GM19238 (cell line): Measurements from ENCODE around the gene CCDC97.

Experiments
- DNase-seq: peaks from one replicate; pipeline ENCODE4 v3.0.0; 2011; ENCODE audit warnings: low spot score; ENCODE audit not compliant: insufficient read length

CCDC97 gene

DNA sequence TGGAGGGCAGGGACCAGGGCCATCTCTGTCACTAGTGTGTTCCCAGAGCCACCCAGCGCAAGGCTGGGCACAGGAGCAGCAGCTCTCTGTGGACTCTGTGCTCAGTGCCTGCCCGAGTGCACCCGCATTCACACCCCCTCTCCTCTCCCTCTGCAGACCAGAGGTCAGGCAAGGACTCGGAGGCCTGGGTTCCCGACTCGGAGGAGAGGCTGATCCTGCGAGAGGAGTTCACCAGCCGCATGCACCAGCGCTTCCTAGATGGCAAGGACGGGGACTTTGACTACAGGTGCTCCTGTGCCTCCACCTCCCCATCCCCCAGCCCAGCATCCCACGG lies 10.2 kb downstream of the CCDC97 start:
- DNase-seq: no peak

DNA sequence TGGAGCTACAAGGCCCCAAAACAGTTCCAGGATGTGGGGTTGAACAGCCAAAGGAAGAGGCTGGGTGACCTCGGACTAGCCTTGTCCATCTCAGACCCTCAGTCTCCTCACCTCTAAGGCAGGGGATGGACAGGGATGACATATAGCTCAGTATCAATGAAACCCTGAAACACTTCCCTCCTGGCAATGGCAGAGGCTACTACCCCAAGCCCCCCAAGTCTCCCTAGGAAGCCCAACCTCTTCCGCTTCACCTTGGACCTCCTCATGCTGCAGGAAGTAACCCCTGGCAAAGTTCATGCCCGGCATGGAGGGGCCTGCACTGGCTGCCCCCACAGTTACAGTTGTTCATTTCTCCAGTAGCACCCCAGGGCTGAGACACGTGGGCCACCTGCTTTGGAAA lies 10.6 kb downstream of the CCDC97 start:
- no peak for DNase-seq

DNA sequence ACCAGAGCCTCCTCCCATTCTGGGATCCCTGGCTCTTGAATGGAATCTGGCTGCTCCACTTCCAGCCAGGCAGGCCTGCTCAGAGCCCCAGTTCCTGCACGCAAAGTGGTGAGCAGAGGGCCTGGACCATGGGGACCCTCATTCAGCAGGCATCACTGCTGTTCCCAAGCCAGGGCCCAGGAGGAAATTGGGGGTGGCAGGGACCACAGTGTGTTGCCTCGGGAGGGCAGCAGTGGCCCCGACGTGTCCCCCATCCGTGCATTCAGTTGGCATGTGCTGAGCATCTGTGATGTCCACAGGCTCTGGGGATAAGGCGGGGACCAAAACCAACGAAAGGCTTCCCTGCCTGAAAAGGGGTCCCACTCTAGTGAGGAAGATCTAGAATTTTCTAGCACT lies 11.2 kb downstream of the CCDC97 start:
- no peak for DNase-seq

DNA sequence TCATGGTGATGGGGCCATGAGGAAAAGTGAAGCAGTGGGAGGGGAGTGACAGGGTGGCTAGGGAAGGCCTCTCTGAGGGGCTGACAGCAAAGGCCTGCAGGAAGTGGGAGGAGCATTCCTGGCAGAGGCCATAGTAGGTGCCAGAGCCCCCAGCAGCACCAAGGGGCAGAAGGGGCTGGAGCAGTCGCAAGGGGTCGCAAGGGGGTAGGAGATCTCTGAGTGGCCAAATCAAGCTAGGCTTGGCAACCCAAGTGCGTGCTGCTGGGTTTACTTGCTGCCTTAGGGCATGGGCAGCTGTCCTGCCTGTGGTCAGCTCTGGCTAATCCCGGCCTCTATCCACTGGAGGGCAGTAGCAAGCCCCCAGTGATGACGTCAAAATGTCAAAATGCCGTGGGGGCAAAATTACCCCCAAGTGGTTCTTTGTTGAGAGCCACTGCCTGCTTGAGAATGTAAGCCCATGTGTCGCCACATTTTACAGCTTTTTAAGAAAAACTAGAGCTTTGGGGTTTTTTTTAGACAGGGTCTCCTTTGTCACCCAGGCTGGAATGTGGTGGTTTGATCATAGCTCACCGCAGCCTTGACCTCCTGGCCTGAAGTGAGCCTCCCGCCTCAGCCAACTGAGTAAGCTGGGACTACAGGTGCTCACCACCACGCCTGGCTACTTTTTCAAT lies 11.8 kb downstream of the CCDC97 start:
- no peak for DNase-seq

DNA sequence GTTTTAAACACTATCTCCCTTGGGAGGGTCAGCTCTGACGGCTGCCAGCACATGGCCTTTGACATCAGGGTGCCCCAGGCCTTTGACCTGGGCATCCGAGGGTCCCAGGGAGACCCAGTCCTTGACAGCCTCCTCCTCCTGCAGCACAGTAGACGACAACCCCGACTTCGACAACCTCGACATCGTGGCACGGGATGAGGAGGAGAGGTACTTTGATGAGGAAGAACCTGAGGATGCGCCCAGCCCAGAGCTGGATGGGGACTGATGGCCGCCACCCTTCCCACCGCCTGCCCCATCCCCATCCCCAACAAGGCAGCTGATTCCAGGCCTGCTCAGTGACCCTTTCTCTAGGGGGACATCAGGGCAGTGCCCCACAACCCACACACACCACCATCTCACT lies 12.5 kb downstream of the CCDC97 start:
- no peak for DNase-seq

DNA sequence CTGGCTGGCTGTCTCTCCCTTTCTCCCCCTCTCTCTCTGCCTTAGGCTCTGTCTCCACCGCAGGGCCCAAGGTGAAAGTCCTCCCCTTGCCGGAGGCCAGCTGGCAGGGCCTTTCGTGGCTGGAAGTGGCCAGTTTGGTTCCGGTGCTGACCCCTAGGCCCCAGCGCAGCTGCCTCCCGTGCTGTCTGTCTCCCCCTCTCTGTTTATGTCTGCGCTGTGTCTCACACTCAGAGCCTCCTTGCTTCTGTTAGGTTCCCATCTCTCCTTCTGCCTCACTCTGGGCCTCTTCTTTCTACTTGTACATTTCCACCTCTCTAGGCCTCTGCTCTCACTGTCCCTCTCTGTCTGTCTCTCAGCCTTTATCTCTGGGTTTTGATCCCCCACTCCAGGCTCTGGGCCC lies 13.1 kb downstream of the CCDC97 start:
- DNase-seq: no peak

DNA sequence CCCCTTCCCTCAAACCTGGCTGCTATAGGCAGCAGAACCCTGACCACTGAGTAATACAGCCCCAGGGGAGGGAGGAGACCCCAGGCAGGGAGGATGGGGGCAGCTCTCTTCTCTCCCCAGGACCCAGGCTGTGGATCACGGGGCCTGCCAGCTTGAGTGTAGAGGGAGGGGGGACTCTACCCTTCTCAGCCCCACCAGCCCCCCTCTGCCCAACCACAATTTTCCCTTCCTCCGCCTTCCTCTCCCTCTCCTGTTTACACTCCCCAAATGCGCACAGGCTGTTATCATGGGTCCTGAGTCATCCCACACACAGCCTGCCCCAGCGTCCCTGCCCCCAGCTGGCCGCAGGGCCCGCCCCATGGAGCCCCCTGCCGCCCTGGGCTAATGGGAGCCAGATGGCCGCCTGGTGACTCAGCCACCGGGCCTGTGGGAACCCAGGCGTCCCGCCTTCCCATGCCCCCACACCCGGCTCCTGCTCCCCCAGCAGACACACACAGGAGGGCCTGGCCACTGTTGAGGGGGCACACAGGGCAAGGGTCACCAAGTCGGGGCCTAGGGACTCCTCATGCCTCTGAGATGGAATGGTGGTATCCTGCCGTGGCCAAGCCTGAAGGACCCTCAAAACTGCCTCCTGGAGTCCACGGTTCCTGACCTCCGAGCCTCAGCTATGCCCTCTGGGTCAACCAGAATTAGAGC lies 13.6 kb downstream of the CCDC97 start:
- no peak for DNase-seq

DNA sequence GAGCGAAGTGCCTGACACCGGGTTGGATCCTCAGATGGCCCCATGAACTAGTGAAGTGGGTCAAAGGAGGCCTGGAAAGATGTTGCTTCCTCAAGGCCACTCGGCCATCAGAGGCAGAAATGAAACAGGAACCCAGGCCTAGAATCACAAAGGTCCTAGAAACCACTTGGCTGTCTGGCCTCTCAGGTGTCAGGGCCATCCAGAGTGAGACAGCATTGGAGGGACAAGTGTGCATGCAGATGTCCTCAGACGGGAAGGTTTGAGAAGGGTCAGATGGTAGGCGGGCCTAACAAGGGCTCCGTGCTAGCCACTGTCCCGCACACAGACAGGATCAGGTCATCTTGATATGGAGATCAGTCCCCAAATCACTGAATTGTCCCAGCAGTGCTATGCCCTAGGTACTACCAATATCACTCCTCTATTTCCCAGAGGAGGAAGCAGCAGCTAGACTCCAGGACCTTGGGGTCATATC lies 14.3 kb downstream of the CCDC97 start:
- no peak for DNase-seq

DNA sequence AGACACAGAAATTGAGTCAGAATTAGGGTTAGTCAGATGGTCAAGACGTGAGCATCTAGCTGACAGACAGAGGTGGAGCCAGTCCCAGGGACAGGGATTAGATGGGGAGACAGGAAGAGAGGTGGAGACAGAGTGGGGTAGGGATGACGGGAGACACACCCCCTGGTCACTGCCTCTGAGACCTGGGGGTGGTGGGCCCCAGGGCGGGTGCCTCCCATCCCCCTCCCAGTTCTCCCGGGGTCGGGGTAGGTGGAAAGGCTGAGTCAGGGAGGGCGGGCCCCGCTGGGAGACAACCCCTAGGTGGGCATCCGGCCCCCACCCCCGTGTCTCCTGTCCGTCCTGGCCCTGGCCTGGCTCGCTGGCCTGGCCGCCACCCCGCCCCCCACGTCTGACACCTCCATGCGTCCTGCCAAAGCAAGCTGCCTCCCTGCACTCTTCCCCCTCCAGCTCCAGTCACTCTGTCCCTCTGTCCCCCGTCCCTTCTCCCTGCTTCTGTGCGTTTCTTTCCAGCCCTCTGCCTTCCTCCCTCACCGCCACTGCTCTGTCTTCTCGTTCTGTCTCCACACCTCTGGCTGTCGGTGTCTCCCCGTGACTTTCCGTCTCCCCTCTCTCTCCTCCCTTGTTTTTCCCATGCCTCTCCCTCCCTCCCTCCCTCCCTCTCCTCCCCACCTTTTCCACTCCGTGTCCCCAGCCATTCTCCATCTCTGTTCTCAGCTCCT lies 15.1 kb downstream of the CCDC97 start:
- no peak for DNase-seq

DNA sequence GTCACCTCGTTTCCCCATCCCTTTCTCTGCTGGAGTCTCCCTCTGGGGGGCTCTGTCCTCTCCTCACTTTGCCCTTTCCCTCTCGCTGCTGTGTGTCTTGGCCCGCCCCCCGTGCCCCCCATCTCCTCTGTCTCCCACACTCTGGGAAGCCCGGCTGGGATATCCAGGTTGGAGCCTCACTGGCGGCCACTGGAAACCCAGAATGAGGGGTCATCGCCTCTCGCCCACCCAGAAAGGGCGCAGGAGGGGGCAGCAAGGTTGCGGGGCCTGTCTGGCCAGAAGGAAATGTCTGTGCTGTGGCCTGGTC lies 15.6 kb downstream of the CCDC97 start:
- DNase-seq: no peak

DNA sequence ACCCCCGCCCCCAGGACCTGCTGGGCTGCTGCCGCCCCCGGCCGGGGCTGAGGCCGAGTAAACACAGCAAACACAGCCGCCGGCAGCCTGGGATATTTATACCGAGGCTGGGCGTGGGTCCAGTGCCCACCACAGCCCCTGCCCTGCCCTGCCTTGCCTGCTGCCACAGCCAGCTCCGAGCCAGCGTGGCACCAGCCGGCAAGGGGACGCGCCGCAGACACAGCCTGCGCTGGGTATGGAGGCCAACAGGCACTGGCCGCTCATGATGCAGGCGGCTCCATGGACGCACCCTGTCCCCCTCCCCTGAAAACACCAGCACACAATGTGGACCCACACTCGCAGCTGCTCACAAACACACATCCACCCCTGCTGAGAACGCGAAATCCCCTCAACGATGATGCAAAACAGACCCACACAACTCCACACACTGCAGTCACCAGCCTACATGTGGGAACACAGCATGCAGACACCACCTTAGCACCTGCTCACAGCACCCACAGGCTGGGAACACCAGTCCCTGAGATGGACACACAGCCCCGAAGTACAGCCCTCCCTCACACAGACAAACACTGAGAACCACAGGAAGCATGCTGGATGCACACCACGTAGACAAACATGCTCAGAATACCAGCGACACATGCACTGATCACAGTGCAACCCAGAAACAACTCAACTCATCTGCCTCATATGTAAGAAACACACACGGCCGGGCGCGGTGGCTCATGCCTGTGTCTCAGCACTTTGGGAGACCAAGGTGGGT lies 16.2 kb downstream of the CCDC97 start:
- DNase-seq: peak; percentile 71

DNA sequence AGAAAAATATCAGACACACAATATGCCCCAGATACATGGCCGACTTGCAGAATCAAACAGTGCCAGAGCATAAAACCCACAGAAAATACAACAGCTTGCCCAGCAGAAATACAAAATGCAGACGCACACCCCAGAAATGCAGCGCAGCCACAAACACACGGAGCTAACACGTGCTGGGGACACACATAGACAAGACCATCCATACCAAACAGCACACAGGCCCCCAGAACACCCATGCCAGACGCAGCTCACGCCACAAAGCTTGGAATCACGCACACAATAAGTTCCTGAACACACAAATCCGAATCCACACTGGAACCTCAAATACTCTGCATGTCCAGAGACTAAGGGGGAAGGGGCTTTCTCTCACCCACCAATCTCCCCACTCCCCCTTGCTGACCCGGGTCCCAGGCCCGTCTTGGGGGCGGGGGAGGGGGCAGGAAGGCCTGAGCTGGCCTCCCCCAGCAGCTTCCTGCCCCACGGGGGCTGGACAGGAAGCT lies 17.2 kb downstream of the CCDC97 start:
- DNase-seq: no peak

DNA sequence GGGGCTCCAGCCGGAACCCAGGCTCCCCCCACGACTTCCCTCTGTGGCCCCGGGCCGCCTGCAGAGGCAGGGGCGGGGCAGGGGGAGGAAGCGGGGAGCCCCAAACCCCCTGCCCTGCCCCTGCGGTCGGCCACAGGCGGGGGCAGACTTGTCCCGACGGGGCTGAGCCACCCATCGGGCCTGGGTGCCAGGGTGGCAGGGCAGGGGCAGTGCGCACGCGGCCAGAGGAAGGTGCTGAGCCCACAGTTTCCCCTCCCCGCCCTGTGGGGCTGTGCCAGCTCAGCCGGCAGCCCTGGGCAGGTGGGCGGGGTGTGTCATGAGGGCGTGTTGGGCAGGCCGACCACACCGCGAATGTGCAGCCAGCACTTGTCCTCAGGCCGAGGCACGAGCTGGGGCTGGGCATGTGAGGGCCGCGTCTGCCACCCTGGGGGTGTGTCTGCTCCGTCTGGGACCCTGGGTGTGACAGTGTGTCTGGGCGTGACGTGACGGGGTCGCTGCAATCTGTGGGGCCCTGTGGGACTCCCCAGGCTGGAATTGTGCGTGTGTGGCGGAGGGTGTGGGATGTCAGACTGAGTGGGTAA lies 17.7 kb downstream of the CCDC97 start:
- peak; percentile 91 for DNase-seq

DNA sequence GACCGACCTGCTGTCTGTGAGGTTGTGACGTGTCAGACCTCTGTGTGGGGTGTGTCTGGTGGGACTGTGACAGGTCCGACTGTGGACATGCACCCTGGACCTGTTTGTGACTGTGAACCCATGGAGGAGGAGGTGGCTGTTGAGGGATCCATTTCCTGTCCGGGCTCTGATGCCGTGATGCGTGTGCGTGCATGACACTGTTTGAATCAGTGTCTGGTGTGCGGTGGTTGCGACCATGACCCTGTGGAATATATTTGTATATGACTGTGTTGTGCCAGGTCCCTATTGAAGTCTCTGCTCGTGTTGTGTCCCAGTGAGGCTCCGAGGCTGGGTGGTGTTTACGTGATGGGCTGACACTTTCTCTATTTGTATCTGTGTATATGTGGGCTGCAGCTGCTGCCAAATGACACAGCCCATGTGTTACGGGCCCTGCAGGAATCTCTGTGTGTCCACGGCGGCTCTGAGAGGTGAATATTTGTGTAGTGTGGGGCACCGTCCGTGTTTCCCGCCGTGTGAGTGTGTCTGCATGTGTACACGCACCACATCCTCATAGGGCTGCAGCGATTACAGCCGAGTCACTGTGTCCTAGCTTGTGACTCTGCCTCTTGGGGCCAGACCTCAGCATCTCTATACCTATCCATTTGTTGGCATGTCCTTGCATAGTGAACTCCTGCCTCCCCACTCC lies 18.3 kb downstream of the CCDC97 start:
- no peak for DNase-seq

DNA sequence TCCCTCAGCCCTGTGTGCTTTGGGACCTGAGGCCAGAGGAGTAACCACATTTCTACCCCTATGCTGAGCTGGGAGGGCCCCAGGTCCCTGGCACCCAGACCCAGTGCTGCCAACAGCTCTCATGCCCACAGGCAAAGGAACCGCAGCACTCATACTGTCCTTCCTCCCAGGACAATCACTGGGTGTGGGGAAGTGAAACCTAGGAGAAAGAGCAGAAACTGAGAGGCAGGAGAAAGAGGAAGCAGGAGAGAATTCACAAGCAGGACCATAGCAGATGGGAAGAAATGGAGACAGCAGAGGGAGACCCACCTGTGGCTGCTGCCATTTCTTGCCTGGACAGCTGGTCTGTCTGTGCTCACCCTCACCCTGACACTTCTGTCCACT lies 18.9 kb downstream of the CCDC97 start:
- no peak for DNase-seq

DNA sequence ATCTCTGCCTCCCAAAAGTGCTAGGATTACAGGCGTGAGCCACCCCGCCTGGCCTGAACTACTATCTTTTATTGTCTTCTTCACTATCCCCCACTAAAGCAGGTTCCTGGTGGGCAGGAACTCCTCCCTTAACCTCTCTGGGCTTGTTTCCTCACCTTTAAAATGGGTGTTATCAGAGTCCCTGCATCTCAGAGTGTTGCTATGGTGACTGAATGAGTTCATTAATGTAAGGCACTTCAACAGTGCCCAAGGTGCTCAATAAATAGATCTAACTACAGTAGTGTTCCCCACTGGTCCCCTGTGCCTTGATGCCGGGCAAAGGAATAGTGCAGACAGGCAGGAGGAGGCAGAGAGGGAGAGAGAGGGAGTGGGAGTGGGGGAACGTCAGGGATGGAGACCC lies 20.5 kb downstream of the CCDC97 start:
- DNase-seq: no peak

DNA sequence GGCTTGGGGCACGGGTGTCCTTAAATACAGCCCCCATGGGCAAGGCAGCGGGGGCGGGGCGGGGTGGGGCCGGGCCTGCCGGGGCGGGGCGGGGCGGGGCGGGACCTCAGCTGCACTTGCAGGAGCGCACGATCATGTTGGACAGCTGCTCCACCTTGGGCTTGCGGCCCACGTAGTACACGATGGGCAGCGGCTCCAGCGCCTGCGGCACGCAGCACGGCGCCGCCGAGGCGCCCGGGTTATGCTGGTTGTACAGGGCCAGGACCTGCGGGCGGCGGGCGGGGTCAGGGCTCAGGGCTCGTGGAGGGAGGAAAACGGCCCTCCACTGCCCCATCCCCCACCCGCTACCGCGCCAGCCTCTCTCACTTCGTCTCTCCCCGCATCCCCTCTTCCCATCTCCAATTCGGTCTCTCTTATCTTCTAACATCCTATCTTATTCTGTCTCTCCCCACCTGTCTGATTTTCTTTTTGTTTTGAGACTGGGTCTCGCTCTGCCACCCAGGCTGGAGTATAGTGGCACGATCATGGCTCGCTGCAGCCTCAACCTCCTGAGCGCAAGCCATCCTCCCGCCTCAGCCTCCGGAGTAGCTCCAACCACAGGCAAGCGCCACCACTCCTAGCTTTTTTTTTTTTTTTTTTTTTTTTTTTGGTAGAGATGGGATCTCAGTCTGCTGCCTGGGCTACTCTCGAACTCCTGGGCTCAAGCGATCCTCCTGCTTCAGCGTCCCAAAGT lies 21.1 kb downstream of the CCDC97 start:
- DNase-seq: no peak

DNA sequence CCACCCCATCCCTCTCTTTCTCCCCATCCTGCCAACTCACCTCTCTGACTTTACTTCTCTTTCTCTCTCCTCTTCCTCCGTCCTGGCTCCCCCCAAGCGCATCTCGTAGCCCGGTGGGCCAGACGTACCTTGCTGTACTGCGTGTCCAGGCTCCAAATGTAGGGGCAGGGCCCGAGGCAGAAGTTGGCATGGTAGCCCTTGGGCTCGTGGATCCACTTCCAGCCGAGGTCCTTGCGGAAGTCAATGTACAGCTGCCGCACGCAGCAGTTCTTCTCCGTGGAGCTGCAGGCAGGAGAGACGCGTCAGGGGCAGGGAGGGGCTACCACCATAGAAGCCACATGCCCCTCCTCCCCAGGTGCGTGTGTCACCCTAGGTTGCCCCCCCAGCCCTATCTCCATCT lies 22.0 kb downstream of the CCDC97 start:
- no peak for DNase-seq

DNA sequence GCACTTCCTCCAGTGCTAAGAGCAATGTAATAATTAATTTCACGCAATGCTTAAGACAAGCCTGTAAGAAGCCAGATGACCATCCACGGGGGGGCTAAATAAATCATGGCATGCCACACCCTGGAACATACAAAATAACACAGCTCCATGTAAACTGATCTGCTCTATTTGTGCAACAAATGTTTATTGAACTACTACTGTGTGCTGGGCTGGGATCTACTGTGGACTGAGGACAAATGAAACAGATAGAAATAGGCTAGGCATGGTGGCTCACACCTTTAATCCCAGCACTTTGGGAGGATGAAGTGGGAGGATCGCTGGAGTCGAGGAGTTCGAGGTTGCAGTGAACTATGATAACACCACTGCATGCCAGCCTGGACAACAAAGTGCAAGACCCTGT lies 22.5 kb downstream of the CCDC97 start:
- DNase-seq: no peak

DNA sequence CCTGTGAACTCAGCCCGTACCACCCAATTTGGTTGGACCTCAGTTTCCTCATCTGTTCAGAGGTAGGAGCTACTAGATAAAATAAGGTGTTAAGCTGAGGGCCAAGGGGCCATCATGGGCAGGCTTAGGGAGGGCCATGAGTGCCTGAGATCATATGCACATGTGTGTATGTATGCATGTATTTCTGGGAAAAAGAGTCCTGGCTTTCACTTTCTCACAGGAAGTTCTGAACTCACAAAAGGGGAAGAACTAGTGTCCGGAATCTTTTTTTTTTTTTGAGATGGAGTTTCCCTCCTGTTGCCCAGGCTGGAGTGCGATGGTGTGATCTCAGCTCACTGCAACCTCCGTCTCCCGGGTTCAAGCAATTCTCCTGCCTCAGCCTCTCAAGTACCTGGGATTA lies 24.8 kb downstream of the CCDC97 start:
- DNase-seq: no peak
